ENCODE data around the gene FAM114A2. TPM values are rescaled to one million over a fixed set of nuclear protein-coding genes. Genes with fewer than 3 reads are reported as not detected.

FAM114A2 gene
- total RNA-seq, 4 donors from 2014 or later, result 13.9 to 21.4 (median 17.7) TPM

- no peak for TF ChIP-seq CTCF (IDR thresholded peaks at IDR 0.05; ENCODE audit: low read depth)
Measured at GRCh38 chr5:153970496-153970895, 68.2 kb downstream of the FAM114A2 start.

GRCh38 chr5:153969563-153969895, 69.2 kb downstream of the FAM114A2 start:
- TF ChIP-seq CTCF (IDR thresholded peaks at IDR 0.05; ENCODE audit: low read depth), result no peak

- no peak for TF ChIP-seq CTCF (IDR thresholded peaks at IDR 0.05; ENCODE audit: low read depth)
Measured at GRCh38 chr5:153968761-153969562, 69.7 kb downstream of the FAM114A2 start.

- TF ChIP-seq CTCF (IDR thresholded peaks at IDR 0.05; ENCODE audit: low read depth), result no peak
Measured at GRCh38 chr5:153964880-153965645, 73.6 kb downstream of the FAM114A2 start.

GRCh38 chr5:153964191-153964879, 74.4 kb downstream of the FAM114A2 start:
- no peak for TF ChIP-seq CTCF (IDR thresholded peaks at IDR 0.05; ENCODE audit: low read depth)

- TF ChIP-seq CTCF (IDR thresholded peaks at IDR 0.05; ENCODE audit: low read depth), result no peak
Measured at GRCh38 chr5:153960269-153961215, 78.2 kb downstream of the FAM114A2 start.
